Neural cell (in vitro differentiated cells): Measurements from ENCODE around the gene SHC2.
"Not testable (repeated sequence)": the region's sequence is repeated elsewhere in the genome, so short reads cannot be mapped to it uniquely, and the experiment has no call there.

Experiments
- CTCF ChIP-seq: fragments of 450-650 bp; IDR thresholded peaks from 2 replicates; pipeline ENCODE4 v1.5.1; 2014; ENCODE audit warnings: antibody characterized with exemption, mild to moderate bottlenecking, moderate library complexity; ENCODE audit not compliant: poor library complexity, severe bottlenecking
- POLR2AphosphoS5 ChIP-seq: IDR thresholded peaks from 2 replicates; pipeline ENCODE4 v1.6.1; 2012
- RAD21 ChIP-seq: fragments of 450-650 bp; conservative IDR thresholded peaks from 2 replicates; pipeline ENCODE4 v1.6.1; 2014; ENCODE audit warnings: antibody characterized with exemption, mild to moderate bottlenecking, moderate library complexity

- not testable (repeated sequence) for TF ChIP-seq CTCF, RAD21, POLR2AphosphoS5
Measured at GRCh38 chr19:386189-386588, 74.6 kb downstream of the SHC2 start.
